Body of pancreas (tissue), 4 donors: ENCODE measurements around the gene TIA1.

Experiments
- CTCF ChIP-seq, 7 experiments: fragments of 450-650 bp in 4 of 7; fragments of 200-600 bp in 3 of 7; sonication (generic) in 3 of 7; IDR thresholded peaks; one replicate each; pipeline ENCODE4 v1.5.1; 2016 to 2019; ENCODE audit warnings: antibody characterized with exemption in 7 of 7
- POLR2A ChIP-seq, 3 donors: fragments of 450-650 bp; IDR thresholded peaks; one replicate each; pipeline ENCODE4 v1.6.1; 2016; ENCODE audit warnings: antibody characterized with exemption in 3 of 3, mild to moderate bottlenecking in 2 of 3

GRCh38 chr2:70255637-70256314 lies 7.3 kb upstream of the TIA1 start:
- no peak for TF ChIP-seq POLR2A (IDR thresholded peaks at IDR 0.05)
- no peak for TF ChIP-seq CTCF (IDR thresholded peaks at IDR 0.05)
